Measurements from ENCODE around the gene ALDH7A1. TPM values are rescaled to one million over a fixed set of nuclear protein-coding genes. Genes with fewer than 3 reads are reported as not detected.
A peak's percentile ranks its signal among the peaks of the same experiment; 100 is the strongest.
"Not testable (repeated sequence)": the region's sequence is repeated elsewhere in the genome, so short reads cannot be mapped to it uniquely, and the experiment has no call there.

The ALDH7A1 gene
- total RNA-seq, 1 donor from 2014 or later = 76.6 TPM

DNA sequence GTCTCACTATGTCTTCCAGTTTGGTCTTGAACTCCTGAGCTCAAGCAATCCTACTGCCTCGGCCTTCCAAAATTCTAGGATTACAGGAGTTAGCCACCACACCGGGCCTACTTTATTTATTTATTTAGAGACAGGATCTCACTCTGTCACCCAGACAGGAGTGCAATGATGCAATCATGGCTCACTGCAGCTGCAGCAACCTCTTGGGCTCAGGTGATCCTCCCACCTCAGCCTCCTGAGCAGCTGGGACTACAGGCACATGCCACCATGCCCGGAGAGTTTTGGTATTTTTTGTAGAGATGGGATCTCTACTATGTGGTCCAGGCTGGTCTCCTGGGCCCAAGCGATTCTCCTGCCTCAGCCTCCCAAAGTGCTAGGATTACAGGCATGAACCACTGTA, 38.5 kb upstream of the ALDH7A1 start:
- DNase-seq (ENCODE audit: low spot score) = no peak
- Mint-ChIP-seq H3K27me3 (ENCODE audit: unreplicated experiment) (no peaks in the 10 kb centered on the region), H3K9me3 (ENCODE audit: unreplicated experiment) (no peaks in the 10 kb centered on the region), H3K27ac (ENCODE audit: unreplicated experiment) (no peak overlapping the region), H3K36me3 (ENCODE audit: low read depth, unreplicated experiment) (no peaks in the 10 kb centered on the region), H3K4me3 (ENCODE audit: unreplicated experiment) (no peak overlapping the region), H3K4me1 (ENCODE audit: unreplicated experiment) (no peaks in the 10 kb centered on the region)
- TF ChIP-seq, protein P1, sequence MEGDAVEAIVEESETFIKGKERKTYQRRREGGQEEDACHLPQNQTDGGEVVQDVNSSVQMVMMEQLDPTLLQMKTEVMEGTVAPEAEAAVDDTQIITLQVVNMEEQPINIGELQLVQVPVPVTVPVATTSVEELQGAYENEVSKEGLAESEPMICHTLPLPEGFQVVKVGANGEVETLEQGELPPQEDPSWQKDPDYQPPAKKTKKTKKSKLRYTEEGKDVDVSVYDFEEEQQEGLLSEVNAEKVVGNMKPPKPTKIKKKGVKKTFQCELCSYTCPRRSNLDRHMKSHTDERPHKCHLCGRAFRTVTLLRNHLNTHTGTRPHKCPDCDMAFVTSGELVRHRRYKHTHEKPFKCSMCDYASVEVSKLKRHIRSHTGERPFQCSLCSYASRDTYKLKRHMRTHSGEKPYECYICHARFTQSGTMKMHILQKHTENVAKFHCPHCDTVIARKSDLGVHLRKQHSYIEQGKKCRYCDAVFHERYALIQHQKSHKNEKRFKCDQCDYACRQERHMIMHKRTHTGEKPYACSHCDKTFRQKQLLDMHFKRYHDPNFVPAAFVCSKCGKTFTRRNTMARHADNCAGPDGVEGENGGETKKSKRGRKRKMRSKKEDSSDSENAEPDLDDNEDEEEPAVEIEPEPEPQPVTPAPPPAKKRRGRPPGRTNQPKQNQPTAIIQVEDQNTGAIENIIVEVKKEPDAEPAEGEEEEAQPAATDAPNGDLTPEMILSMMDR (IDR thresholded peaks at IDR 0.05; ENCODE audit: unreplicated experiment) = no peak

DNA sequence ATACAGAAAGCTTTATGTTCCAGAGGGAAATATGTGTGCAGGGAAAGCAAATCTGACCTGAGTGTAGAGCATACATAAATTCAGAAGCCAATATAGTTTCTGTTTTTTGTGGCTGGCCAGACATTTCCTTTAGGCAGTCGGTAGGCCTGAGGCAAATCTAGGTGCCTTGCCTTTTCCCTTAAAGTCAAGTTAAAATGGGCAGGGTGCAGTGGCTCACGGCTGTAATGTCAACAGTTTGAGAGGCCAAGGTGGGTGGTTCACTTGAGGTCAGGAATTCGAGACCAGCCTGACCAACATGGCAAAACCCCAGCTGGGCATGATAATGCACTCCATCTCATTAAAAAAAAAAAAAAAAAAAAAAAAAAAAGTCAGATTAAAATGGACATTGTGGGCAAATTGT, 36.9 kb upstream of the ALDH7A1 start:
- Mint-ChIP-seq H3K9me3 (ENCODE audit: unreplicated experiment) (no peaks in the 10 kb centered on the region), H3K36me3 (ENCODE audit: low read depth, unreplicated experiment) (no peaks in the 10 kb centered on the region), H3K27me3 (ENCODE audit: unreplicated experiment) (no peaks in the 10 kb centered on the region), H3K4me3 (ENCODE audit: unreplicated experiment) (no peak overlapping the region), H3K4me1 (ENCODE audit: unreplicated experiment) (no peaks in the 10 kb centered on the region), H3K27ac (ENCODE audit: unreplicated experiment) (no peak overlapping the region)
- no peak for DNase-seq (ENCODE audit: low spot score)
- TF ChIP-seq, protein P1 (IDR thresholded peaks at IDR 0.05; ENCODE audit: unreplicated experiment) = no peak

DNA sequence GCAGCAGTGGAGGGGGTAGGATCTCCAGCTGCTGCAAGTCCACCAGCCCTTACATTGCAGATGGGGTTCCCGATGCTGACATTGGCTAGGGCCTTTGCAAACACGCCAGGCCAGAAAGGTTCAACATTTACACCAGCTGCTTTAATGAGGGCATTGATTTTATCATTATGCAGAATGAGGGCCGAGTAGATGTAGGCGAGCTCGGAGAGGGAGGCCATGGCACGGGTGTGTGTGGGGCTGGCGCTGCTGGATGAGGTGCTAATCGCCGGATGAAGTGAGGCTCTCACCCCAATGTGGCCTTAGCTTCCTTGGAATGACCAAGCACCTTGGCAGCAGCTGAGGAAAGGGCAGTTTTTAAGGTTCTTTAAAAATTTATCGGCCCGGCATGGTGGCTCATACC, 33.1 kb upstream of the ALDH7A1 start:
- peaks cover 4% of the 10 kb centered on the region for H3K36me3 Mint-ChIP-seq (ENCODE audit: low read depth, unreplicated experiment)
- H3K27me3 Mint-ChIP-seq (ENCODE audit: unreplicated experiment) = no peaks in the 10 kb centered on the region
- TF ChIP-seq, protein P1 (IDR thresholded peaks at IDR 0.05; ENCODE audit: unreplicated experiment) = no peak
- H3K4me1 Mint-ChIP-seq (ENCODE audit: unreplicated experiment) = no peaks in the 10 kb centered on the region
- H3K27ac Mint-ChIP-seq (ENCODE audit: unreplicated experiment) = no peak overlapping the region
- H3K9me3 Mint-ChIP-seq (ENCODE audit: unreplicated experiment) = no peaks in the 10 kb centered on the region
- DNase-seq (ENCODE audit: low spot score) = no peak
- no peak overlapping the region for H3K4me3 Mint-ChIP-seq (ENCODE audit: unreplicated experiment)

DNA sequence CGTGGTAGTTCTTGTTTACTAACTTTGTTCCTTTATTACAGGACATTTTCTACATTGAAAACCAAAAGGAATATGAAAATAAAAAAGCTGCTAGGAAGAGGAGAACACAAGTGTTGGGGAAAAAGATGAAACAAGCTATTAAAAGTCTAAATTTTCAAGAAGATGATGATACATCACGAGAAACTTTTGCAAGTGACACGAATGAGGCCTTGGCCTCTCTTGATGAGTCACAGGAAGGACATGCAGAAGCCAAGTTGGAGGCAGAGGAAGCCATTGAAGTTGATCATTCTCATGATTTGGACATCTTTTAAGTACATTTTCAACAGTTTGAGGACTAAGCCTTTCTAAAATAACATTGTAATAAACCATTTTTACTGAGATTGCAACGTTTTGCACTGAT, 29.5 kb upstream of the ALDH7A1 start:
- no peak for DNase-seq (ENCODE audit: low spot score)

DNA sequence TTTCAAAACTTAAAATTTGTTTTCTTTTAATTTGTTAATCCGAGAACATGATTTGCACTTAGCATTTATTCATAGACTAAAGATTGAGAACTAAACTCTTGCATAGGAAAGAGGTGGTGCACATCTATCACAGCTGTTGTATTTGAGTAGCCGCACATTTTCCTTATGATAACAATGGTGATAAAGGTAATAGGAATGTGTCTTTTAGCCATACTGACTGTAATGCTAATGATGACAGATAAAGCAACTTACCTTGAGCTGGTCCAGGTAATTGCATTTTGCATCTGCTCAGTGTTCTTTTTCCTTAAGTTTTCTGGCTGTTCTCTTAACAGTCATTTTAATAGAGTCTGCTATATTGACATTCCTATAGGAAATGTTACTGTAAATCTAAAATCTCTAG, 24.8 kb upstream of the ALDH7A1 start:
- TF ChIP-seq, protein P1 (IDR thresholded peaks at IDR 0.05; ENCODE audit: unreplicated experiment) = no peak
- peaks cover 4% of the 10 kb centered on the region for H3K36me3 Mint-ChIP-seq (ENCODE audit: low read depth, unreplicated experiment)
- H3K27me3 Mint-ChIP-seq (ENCODE audit: unreplicated experiment) = peaks cover 1% of the 10 kb centered on the region
- no peaks in the 10 kb centered on the region for H3K9me3 Mint-ChIP-seq (ENCODE audit: unreplicated experiment)
- DNase-seq (ENCODE audit: low spot score) = no peak
- no peak overlapping the region for H3K4me3 Mint-ChIP-seq (ENCODE audit: unreplicated experiment)
- H3K4me1 Mint-ChIP-seq (ENCODE audit: unreplicated experiment) = no peaks in the 10 kb centered on the region
- H3K27ac Mint-ChIP-seq (ENCODE audit: unreplicated experiment) = no peak overlapping the region

More for the DNA sequence above, 29.5 kb upstream of the ALDH7A1 start:
- no peaks in the 10 kb centered on the region for H3K9me3 Mint-ChIP-seq (ENCODE audit: unreplicated experiment)
- no peaks in the 10 kb centered on the region for H3K27me3 Mint-ChIP-seq (ENCODE audit: unreplicated experiment)
- H3K4me1 Mint-ChIP-seq (ENCODE audit: unreplicated experiment) = no peaks in the 10 kb centered on the region
- peak overlapping the region; percentile 4 for H3K4me3 Mint-ChIP-seq (ENCODE audit: unreplicated experiment)
- H3K27ac Mint-ChIP-seq (ENCODE audit: unreplicated experiment) = peak overlapping the region; percentile 36
- TF ChIP-seq, protein P1 (IDR thresholded peaks at IDR 0.05; ENCODE audit: unreplicated experiment) = no peak
- H3K36me3 Mint-ChIP-seq (ENCODE audit: low read depth, unreplicated experiment) = peaks cover 4% of the 10 kb centered on the region

DNA sequence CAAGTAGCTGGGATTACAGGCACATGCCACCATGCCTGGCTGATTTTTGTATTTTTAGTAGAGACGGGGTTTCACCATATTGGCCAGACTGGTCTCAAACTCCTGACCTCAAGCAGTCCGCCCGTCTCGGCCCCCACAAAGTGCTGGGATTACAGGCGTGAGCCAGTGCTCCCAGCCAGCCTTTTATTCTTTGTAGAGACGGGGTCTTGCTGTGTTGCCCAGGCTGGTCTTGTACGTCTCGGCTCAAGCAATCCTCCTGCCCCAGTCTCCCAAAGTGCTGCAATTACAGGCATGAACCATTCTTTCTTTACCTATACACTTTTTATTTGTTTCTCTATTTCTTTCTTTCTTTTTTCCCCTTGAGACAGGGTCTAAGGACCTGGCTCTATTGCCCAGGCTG, 22.6 kb upstream of the ALDH7A1 start:
- not testable (repeated sequence) for H3K9me3 Mint-ChIP-seq (ENCODE audit: unreplicated experiment); H3K4me3 Mint-ChIP-seq (ENCODE audit: unreplicated experiment); H3K36me3 Mint-ChIP-seq (ENCODE audit: low read depth, unreplicated experiment); H3K27ac Mint-ChIP-seq (ENCODE audit: unreplicated experiment); H3K4me1 Mint-ChIP-seq (ENCODE audit: unreplicated experiment); DNase-seq (ENCODE audit: low spot score); H3K27me3 Mint-ChIP-seq (ENCODE audit: unreplicated experiment)
